OCI-M1 (cell line): Measurements from ENCODE around the gene ERGIC1.

ENCODE experiments used
- DNase-seq: peaks from one replicate; lab custom pipeline; 2025; lab: John Stamatoyannopoulos, UW

The ERGIC1 gene

DNA sequence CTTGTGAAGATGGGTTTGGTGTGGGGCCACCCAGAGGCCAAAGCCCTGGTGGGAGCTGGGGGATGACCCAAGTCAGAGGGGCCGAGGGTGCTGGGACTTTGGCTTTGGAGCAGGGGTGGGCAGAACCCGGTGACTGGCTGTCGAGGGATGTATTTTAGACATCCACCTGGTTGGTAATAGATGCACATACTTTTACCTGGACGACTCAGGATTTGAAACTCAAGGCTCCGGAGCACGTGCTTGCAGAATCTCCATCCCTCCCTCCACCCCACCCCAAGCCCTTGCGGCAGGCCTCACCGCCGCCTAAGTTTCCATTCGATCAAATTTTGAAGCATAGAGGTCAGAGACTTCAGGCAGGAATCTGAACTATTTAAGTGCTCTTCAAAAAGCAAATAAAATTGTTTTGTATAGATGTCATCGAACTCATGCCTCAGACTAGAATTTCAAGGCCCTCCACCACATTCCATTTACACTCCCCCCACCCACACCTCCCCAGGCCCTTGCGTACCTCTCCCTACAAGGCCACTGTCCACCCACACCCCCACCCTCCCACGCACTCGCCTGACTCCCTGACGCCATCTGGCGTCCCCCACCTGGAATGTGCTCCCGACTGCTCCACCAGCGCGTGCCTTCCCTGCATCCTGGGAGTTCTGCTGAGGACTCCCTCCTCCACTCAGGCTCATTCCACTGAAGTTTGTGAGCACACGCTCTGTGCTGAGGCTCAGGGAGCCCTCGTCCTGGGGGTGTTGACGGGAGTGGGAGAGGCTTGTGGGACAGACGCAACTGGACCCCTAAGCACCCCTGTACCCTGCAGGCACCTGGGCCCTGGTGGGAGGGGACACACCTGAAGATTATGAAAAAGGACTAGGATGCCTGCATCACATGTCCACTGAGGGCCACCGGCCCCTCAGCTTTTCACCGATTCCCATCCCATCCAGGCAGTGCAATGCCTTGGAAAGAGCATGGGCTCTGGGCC, 68.7 kb downstream of the ERGIC1 start:
- peak; percentile 43 for DNase-seq

DNA sequence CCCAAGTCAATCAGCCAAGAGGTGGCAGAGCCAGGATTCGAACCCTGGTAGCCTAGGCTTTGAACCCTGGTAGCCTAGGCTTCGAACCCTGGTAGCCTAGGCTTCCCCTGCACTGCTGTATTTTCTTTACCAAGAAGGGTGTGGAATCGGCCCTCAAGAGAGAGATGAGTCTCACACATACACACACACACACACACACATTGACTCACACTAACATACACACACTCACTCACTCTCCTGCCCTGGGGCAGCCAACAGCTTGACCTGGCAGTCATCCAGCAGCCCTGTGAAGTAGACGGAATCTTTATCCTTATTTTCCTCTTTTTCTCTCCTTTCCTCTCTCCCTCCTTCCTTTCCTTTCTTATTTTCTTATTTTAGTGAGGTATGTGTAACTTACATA, 69.7 kb downstream of the ERGIC1 start:
- DNase-seq, result no peak

DNA sequence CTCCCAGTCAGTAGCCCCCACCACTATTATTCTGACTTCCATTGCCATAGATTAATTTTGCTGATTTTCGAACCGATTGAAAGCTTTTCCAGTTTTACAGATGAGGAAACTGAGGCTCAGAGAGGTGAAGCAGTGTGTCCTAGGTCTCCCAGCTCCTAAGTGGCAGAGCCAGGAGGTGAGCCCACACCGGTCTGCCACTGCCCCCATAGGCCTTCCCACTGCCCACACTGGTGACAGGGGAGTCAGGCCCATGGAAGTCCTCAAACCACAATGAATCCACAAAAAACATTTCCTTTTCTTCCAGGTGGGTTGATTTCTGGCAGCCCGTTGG, 70.2 kb downstream of the ERGIC1 start:
- DNase-seq, result no peak

DNA sequence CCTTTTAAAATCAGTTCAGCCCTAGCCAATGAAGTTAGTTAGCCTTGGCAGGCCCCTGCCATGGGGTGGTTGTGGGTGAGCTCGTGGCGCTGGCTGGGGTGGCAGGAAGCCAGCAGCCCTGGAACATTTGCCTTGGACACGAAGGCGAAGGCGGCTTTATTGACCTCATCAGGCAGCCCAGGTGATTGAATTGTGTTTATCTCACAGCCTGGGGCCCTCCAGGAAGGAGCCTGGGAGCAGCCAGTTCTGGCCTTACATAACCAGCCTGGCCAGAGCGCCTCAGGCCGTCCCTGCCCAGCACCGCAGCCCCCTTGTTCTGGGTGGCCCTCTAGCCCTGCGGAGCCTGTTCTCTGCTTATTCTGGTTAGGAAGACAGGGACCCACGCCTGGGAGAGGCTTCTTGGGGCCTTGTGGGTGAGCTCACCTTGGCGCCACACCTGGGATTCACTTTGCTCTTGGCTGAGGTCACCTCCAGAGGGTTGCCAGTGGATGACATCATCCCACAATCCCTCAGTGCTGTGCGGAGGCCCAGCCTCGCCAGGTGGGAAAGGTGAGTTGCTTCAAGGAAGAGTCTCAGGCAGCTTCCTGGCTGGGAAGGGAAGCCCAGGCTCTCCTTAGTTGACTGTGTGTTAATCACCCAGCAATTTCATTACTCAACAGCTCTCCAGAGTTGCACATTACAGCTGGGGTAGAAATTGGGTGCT, 70.7 kb downstream of the ERGIC1 start:
- no peak for DNase-seq

DNA sequence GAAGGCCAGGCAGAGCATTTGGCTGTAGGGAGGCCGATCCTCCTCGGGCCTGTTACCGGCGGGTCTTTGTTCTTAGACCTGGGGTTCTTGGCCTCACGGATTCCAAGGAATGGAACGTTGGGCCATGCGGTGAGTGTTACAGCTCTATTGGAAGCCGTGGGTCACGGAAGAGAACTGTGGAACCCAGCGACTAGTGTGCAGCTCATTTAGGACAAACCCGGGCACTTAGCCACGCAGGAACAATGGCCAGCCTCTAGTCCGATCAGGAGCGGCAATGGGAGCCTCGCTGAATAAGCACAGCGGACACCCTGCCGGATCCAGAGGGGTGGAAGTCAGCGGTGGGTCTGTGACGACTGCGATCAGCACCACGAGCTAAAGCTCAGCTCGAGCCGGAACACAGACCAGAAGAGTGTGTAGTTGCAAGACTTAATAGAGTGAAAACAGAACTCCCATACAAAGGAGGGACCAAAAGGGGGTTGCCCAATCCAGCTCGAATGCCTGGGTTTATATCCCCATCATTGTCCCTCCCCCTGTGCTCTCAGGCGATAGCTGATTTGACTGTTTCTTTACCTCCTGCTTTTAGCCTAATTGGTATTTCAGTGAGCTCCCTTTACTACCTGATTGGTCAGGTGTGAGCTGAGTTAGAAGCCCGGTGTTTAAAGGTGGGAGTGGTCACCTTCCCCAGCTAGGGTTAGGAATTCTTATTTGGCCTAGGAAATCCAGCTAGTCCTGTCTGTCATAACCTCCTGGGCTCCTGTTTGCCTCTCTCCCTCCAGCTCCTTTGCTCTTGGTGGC, 71.5 kb downstream of the ERGIC1 start:
- DNase-seq, result no peak

DNA sequence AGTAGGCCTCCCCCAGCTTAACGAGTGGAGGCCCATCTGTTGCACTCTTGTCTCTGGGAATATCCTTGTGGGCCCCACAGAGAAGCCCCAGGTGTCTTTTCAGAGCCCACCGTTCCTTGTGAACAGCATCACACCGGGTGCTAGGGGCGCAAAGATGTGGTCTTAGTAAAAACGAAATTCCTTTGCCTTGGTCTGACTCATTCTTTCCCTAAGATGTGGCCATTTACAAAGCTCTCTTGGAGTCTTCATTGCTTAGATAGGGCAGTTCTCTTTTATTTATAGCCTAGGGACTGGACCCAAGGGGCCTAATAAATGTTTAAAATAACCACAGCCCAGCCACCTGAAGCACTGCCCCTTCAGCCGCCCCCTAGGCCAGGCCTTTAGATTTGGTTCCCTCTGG, 72.4 kb downstream of the ERGIC1 start:
- no peak for DNase-seq

DNA sequence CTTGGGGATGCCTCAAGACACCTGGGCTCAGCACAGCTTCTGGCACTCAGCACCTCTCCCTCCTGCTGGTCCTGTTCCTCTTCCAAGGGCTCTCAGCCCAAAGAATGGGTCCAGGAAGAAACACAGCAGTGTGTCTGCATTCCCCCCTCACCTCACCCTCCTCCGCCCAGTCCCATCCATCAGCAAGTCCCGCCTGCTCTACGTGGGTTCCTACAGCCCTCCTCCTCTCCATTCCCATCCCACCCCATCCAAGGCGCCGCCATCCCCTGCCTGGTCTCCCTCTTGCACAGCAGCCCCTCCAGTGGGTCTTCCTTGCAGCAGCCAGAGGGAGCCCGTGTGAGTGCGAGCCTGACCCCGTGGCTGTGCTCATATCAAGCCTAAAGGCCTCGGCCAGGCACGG, 72.8 kb downstream of the ERGIC1 start:
- no peak for DNase-seq

DNA sequence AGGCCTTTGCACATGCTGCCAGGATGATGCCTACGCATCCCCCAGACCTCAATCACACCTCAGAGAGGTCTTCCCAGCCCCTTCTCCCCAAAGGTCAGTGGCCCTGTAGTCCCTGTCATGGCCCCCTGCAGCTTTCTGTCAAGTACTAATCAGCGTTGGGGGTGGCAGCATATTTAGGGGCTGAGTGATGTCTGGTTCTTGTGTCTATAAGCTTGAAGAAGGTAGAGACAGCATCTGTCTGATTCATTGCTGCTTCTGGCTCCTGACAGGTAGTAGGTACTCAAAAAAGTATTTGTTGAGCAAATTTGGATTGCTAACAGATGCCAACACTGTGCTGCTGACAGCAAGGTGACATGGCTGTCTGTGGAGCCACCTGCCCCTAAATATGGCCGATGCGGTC, 73.6 kb downstream of the ERGIC1 start:
- DNase-seq, result no peak

DNA sequence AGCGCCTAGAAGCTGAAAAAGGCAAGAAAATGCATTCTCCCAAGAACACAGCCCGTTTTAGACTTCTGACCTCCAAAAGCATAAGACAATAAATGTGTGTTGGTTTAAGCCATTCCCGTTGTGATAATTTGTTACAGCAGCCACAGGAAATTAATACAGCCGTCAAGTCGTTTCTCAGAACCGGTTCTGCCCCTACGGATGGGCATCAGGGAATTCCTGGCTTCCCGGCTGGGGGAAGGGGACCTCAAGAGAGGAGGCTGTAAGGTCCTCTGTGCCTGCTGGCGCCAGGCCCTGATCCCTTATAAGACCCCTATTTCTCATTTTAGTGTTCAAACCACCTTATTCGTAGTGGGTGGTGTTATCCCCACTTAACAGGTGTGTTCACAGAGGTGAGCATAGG, 74.6 kb downstream of the ERGIC1 start:
- DNase-seq, result no peak

DNA sequence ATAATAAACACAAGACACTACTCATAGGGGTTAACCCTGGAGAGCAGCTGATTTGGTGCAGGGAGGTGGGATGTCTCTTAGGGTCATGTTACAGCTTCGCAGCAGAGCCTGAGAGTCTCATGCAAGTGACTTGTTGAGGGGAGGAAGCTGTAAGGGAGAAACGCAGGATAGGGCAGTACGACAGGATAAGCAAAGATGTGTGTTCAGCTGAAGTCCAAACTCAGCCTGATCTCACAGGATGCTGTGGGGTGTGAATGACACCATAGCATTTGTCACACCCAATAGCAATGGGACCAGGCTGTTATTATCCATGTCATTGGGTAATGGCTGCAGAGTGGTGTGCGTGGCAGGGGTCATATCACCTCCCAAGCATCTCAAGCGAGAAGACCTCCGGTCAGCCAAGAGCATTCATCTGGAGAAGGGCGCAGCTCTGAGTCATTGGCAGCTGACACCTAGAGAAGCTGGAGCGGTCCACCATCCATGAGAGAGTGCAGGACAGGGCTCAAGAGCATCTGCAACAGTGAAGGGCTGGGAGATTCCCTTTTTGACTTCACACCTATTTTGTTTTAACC, 76.0 kb downstream of the ERGIC1 start:
- DNase-seq, result no peak

DNA sequence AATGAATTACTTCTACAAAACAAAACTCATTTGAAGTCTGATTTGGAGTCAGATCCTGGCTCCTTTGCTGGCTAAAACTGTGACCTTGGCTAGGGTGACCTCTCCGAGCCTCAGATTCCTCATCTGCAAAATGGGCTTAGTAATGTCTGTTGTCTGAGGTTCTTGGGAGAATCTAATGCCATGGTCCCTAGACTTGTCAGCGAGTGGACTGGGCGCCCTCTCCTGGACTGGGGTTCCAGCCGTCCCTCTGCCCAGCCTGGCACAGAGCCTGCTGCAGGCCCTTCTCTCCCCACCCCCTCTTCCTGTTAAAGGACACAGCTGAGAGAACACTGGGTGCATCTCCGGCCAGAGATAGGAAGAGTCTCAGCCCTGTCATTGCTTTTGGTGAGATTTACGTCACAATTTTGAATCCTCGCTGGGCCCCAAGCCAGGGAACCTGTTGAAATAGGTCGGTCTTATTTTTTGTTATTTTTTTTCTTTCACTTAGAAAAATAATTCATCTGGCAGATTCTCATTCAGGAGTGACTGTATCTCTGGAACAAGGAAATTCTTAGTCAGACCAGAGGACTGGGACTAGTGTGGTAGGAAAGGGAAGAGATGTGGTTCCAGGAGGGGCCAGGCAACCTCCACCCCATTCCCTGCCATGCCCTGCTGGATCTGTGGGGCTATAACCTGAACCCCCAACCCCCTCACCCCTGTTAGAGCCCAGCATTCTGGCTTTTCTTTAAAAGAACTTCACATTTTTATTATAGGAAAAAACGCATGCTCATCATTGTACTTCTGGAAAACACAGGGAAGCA, 77.0 kb downstream of the ERGIC1 start:
- DNase-seq, result peak; percentile 39

DNA sequence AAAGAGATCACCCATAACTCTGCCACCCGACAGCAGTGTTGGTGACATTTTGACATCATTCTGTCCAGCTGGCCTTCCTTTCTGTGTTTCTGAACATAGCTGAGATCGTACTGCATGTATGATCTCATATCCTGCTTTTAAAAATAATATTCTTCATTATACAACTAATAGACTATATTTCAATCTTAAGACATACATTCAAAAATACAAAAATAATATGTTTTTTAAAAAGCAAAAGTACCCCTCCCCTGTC, 77.5 kb downstream of the ERGIC1 start:
- no peak for DNase-seq

DNA sequence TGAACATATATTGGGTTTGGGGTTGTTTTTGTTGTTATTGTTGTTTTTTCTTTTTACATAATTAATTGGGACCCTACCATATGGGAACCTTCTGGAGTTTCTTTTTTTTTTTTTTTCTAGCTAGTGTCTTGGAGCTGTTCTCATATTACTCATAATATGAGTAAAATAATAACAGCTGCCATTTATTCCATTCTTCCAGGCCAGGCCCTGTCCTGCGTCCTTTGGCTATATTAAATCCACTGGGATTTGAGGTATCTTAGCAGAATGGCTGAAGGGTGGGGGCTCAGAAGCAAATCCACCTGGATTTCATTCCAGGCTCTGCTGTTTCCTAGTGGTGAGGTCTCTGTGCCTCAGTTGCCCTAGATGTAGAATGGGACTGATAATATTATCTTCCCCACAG, 77.9 kb downstream of the ERGIC1 start:
- no peak for DNase-seq

DNA sequence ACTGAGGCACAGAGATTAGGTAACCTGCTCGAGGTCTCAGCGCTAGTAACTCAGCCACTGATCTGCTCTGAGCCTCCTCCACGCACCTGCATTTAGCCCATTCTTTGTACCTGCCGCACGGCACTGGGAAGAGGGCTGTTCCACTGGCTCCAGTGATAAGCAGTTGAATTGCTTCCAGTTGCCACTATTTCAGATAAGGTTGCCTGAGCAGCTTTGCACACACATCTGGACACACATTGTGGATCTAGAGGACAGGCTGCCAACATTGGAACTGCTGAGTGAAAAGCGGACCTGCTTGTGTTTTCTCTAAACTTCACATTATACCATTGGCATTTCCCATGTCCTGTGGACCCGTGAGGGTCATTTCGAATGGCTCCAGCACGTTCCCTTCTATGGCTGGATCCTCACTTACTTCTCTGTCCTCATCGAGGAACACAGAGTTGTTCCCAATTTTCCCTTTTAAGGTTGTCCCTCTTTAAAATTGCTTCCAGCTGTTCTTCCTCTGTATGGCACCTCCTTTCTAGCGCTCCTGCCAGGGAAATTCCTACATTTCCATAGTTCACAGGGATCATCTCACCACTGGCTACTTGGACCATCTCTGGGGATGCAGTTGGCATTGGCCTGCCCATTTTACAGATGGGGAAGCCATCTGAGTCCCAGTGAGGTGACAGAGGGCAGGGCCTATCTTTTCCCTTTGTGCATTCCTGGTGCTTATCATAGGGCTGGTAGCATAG, 79.2 kb downstream of the ERGIC1 start:
- no peak for DNase-seq

DNA sequence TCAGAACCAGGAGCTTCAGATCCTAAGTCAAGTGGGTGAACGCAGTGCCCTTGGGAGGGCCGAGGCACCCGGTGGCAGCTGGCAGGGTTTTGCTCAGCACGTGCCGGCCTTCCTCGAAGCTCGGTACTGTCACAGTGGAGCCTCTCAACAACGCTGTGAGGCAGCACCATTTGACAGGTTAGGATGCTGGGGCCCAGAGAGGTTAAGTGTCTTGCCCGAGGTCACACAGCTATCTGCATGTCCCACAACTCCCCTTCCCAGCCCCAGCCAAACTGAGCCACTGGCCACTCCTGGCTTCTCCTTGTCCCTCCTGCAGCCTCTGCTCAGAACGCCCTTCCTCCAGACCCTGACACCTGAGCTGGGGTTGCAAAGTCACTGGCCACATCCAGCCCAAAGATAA, 81.5 kb downstream of the ERGIC1 start:
- DNase-seq, result no peak

DNA sequence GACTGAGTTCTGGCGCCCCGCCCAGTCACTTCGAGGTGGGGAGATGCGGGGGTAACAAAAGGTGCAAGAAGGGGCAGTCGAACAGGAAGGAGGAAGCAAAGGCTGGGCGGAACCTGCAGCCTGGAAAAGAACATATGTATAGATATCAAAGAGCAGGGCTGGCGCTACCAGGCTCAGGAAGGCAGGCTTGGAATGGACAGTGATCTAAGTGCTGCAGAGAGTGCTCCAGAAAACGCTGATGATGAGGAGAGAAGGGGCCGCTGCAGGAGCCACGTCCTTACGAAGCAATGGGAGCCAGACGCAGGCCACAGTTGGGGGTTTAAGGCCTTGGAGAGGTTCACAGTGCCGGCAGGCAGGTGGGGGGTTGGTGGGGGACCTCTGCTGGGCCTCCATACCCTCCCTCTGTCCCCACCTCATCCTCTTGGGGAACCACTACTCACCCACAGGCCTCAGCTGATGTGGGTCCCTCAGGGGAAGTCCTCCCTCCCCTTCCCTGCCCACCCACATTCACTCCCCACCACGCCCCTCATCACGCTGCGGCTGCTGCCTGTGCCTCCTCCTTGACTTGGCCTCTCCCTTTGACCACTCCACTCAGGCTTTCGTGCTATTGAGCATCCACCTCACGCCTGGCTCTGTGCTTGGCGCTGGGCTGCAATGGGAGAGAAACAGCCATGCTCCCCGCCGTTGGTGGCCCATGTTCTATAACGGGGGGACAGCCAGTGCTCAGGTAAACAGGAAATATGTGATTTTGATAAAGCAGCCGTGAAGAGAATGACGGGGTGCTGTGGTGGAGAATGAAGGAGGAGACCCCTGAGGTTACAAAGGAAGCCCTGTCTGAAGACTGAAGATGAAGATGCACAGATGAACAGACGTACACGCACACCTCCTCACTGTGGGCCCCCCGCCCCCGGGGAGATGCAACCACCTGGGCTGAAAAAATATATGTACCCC, 84.6 kb downstream of the ERGIC1 start:
- no peak for DNase-seq

DNA sequence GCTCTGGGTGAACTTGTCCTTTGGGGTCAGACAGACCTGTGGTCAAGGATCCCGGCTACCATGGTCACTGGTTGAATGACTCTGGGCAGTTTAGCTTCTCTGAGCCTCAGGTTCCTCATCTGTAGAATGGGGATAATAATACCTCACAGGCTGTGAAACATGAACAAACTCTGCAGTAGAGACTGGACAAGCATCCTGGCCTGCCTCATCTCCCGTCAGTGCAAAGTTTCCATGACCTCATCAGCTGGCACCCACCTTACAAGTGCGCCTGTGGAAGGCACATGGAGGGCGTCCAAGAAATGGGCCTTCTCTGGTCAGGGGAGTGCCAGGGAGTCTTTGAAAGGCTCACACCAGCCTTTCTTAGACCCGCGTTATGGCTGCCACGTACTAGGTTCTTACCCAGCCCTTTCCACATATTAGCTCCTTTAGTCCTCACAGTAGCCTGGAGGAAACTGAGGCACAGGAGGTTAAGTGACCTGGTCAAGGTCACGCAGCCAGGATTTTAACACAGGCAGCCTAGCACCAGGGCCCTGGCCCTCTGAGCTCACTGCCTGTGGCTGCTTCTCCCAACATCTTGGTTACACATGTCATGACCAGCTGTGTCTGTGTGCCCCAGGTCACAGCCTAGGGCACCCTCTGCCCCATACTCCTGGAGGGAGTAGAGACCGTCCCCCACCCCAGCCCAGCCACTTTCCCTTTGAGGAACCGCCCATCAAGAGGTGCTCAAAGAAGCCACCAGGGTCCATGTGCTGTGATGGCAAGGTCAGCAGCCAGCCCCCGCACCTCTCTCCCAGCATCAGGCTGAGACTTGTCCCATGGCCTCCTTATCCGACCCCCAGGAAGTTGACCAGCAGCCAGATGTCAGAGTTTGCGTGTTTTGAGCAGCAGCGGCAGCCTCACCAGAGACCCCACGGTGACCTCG, 85.7 kb downstream of the ERGIC1 start:
- no peak for DNase-seq

DNA sequence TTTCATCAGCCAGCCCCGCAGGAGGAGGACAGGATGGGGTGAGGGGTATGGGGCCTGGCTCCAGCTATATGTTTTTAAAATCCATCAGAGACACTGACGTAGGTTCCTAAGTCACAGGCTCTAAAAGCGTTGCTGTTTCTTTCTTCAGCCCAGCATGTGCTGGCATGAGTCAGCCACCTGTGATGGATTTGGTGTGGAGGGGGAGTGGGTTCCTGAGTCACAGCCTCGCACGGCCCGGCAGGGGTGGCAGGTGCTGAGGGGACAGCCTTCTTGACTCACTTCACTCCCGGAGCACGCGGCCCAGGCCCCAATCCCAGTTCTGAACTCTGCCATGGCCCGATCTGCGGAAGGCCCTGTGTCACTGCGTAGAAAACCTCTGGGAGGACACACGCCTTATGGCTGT, 86.4 kb downstream of the ERGIC1 start:
- no peak for DNase-seq

DNA sequence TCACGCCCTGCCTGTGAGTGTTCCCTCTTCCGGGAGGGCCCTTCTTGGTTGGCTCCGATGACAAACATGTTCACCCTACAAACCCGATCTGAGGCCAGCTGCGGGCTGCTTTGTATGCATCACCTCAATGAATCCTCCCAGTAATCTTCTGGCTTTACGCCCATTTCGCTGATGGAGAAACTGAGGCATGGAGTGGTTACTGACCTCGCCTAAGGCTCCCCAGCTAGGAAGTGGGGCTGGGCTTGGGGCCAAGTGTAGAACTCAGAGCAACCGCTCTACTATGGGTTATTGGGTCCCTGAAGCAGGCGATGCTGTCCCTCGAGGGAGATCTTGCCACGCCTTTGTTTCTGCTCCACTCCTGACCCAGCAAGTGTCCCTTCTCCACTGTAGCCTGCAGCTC, 86.9 kb downstream of the ERGIC1 start:
- no peak for DNase-seq
